Inferior parietal cortex (tissue), 1 donor: ENCODE measurements around the gene LHX5.

Source experiments
- DNase-seq: peaks from one replicate; pipeline ENCODE4 v3.0.0-alpha.2; 2016; ENCODE audit errors: extremely low spot score

The LHX5 gene

DNA sequence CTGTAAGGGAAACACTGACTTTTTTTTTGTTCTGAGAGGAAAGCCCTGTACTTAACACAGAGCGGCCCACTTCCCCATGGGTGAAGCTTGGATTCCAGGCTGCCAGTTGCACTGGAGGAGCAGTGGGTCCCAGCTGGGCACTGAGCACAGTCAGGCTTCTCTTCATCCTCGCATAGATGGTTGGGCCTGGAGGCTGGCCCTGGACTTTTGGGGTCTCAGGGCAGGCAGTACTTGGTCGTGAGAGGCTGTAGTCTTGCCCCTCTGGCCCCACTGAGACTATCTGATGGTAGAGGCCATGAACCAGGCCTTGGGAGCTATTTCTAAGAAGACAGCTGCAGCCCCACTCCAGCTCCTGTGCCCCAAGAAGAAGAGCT is 6.2 kb upstream of the LHX5 start:
- DNase-seq = no peak

DNA sequence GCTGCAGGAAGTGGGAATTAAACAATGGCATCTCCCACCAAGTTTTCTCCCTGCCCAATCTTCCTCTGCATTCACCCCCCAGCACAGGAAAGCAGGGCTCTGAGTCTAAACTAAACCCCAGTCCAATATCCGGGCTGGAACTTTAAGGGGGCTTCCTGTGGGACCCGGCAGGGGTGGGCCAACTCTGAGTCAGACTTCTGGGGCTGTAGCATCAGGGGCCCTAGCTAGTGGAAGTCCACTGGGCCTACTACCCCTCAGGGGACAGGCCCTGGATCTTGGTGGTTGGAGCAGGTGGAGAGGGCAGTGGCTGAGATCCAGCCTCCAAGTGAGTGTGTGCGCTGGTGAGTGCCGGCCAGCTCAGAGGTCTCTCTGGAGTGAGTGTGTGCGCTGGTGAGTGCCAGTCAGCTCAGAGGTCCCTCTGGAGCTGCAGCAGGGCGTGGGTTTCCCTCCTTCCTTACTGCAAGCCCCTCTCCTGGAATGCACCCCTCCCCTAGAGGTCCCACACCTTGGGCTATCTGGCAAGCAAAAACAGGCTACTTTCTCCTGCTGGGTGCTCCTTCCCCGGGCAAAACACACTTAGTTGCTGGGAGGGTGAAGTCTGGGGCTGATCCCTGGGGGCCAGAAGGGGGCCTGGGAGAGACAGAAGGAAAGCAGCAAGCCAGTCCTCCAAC is 5.6 kb upstream of the LHX5 start:
- no peak for DNase-seq

DNA sequence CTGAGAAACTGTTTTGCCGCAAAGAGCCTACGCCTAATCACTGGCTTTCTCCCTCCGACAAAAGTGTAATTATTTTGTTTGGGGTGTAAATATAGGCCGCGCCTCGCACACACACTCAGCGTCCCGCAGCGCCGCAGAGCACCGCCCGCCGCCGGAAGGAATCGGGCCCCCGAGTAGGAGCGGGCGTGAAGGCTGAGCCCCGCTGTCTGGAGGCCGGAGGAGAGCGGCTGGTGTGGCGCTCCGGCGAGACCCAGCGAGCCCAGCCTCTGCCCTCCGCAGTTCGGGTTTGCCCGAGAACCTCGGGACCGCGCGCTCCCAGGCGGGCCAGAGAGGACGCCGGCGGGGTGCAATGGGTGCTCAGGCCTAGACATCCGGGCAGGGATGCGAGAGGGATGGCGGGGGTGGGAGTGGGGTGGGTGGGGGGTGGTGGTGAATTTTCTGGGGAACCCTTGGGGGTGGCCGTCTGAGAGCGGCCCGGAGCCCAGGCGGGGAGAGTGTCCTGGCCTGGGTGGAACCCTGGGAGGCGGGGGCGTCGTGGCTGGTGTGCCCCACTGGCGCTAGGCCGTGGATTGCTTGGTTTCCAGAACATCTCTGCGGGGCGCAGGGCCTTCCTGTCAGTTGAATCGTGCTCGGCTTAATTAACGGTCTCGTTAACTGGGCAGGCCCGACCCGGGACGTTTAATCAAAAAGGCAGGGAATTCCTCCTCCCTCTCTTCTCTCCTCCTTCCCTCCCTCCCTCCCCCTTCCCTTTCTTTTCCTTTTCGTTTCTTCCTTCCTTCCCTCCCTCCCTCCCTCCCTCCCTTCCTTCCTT is 4.7 kb upstream of the LHX5 start:
- DNase-seq = no peak

DNA sequence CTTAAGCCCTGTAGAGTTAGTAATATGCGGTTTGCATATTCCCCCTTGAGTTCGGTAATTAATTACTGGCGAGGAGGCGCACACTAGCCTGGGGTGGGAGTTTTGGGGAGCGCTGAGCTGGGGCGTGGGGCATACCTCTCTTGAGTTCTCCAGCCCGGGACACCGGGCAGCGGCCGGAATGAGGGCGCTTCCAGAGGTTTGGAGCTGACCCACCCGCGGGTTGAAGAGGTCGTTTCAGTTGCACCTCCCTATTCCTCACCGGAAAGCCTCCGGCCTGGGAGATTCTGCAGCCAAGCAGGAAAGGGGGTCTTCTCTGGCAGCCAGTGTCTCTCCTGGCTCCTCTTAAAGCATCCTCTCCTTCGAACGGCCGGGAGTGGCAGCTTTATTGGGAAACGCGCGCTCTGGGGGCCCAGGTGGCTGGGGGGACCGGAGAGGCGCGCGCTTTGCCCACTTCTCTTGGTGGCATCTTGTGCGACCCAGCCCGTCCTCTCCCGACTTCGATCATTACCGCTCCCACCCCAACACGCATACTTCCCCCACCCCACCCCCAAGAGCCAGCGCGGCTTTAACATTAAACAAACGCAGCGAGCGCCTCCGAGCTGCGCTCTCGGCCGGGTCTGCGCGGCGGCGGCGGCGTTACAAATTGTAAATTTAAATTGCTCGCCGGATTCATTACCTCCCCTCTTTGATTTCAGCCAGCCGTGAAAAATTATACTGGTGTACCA is 3.9 kb upstream of the LHX5 start:
- no peak for DNase-seq

DNA sequence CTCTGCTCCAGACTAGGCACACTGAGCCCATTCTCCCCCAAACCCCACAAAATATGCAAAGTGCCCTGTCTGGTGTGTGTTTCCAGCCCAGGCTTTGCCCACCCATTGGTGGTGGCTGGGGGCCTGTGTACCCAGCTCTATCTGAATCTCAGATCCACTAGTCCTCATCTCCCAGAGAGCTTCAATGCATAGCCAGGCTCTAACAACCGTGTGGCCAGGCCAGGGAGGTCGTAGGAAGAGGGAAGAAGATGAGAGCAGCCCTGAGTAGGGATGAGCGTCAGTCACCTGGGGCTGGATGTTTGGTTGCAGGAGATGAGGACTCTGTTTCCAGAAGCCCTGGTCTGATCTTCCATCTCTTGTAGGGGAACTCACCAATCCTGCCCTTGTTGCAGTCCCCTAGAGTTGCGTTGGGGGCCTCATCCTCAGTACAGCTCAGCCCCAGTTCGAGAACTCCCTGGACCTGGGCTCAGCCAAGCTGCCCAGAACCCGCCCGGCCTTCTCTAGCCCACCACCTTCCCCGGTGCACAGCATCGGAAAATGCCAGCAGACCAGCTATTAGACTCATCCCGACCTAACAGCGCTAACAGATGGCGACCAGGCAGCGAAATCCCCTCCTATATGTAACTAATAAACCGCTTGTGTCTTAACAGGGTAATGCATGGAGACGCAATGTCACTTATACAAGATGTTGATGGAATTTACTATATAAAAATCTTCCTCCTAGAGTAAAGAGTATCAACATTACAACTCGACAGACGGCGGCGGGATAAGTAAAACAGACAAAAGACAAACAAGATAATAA is 3.2 kb upstream of the LHX5 start:
- no peak for DNase-seq

DNA sequence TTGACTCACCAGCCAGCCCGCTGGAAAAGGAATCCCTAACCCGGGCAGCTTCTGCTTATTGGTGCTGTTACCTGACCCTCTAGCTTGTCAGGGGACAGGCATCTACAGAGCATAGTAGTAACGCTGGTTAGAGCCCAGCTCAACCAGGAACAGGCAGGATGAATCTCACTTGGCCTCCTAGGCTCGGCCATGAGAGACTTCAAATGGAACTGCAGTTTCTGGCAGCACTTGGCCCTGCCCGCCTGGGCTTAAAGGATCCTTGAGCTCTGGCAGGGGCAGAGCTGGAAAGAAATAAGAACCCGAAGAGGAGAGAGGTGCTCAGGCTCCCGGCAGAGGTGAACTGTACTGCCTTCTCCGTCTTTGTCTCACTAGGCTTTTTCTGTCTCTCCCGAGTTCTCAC is 2.3 kb upstream of the LHX5 start:
- DNase-seq = no peak

DNA sequence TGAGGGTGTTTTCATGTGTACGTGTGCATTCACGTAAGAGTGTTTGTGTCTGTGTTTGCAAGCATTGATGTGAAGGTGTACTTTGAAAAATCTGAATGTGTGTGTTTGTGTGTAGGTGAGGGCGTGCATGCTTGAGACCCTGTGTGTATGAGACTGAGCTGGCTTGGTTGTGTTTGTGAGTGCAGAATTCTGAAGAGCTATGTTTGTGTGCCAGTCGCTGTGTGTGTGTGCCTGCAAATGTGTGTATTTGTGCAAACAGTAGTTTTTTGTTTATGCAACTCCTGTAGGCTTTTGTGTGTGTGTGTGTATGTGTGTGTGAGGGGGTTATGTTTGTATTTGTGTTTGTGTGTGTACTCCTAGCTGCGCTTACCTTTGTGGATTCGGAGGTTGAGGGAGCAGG is 1.7 kb upstream of the LHX5 start:
- no peak for DNase-seq

DNA sequence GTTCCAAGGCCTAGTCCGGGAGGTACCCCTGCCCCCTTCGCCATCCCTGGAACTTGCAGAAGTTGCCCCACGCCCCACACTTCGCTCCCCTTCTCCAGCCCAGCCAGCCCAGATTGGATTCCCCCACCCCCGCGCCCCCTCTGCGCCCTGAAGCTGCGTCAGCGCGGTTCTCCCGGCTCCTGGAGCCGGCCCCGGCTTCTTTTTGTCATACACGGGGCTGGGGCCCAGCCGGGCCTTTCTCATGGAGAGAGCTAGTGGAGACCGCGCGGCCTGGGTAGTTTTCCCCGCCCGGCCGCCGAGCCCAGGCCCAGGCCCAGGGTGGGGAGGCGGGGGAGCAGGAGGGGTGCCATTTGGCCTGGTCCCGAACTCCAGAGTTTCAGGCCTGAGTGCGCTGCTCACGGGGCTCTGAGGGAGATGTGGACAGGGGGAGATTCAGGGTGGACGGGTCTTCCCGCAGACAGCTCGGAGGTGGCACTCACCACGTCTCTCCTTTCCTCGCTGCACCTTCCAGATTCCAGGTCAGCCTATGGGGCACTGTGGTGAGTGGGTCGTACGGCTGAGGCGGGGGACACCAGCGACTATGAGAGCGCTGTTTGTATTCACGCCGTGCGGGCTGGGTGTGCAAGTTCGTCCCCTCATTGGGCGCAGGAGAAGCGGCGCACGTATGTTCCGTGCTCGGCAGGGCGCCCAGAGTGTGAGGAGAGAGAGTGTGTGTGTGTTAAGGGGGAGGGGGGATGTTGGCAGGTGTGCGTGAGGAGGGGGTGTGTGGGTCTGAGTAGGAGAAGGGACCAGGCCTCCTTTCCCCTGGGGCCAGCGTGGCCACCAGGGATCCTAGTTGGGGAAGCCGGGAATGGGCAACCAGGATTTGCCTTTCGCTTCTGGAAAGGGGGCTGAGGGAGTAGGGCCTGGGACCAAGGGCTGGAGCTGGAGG is 785 bp upstream of the LHX5 start:
- DNase-seq = no peak

DNA sequence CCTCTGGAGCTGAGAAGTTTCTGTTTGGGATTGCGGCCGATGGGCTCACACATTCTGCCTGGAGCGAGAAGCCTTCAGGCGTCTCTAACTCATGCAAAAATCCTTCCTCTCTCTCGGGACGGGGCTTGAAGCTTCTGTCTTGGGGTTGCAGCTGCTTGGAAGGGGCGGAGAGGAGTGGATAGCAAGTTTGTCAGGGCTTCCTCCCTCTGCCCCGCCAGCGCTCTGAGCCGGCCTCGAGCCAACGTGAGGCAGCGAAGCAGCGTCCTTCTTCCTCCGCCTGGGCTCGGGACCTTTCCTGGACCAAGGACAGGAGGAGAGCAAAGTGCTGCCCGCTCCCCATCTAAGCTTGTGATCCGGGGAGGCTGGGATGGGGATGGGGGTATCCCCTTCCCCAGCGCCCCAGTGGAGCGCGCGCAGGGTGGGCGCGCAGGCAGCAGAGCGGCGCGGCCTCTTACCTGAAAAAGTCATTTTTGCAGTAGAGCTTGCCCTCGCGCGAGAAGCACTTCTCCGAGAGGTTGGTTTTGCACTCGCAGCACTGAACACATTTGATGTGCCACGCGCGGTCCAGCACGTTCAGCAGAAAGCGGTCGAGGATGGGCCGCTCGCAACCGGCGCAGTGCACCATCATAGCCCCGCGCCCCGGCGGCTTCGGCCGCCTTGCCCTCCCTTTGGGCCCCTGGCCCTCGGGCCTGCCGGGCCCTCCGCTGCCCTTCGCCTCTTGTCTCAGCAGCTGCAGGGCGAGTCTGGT is 626 bp downstream of the LHX5 start:
- DNase-seq = no peak

DNA sequence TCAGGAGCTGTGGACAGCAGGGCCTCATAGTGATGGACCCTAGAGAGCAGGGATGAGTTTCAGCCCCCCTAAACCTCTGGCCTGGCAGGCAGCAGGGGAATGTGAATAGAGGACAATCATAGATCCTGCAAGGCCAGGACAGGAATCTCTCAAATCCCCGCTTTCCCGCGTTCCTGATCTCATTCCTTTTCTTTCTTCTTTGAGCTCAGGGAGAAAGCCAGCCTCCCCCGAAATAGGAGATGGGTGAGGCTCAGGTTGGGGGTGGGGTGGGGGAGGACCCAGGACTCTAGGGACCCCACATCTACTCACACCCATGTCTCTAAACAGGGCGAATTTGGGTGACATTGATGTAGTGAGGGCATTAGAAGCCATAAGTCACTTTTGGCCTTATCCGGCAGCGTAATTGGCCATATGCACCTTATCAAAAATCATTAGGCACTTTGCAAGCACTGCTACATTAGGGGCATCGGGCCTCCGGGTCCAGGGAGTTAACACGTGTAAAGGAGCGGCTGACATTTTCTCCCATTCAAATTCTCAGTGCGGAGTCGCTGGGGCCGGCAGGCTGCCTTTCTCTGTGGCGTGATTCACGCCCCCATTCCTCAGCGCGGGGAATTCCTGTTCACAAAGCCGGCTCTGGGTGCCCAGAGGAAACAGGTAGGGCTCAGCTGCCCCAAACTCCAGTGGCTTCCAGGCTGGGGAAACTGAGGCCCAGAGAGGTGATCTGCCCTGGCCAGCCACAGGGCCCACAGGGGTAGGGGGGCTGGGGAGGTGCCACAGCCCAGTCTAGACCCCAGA is 1.5 kb downstream of the LHX5 start:
- DNase-seq = no peak

DNA sequence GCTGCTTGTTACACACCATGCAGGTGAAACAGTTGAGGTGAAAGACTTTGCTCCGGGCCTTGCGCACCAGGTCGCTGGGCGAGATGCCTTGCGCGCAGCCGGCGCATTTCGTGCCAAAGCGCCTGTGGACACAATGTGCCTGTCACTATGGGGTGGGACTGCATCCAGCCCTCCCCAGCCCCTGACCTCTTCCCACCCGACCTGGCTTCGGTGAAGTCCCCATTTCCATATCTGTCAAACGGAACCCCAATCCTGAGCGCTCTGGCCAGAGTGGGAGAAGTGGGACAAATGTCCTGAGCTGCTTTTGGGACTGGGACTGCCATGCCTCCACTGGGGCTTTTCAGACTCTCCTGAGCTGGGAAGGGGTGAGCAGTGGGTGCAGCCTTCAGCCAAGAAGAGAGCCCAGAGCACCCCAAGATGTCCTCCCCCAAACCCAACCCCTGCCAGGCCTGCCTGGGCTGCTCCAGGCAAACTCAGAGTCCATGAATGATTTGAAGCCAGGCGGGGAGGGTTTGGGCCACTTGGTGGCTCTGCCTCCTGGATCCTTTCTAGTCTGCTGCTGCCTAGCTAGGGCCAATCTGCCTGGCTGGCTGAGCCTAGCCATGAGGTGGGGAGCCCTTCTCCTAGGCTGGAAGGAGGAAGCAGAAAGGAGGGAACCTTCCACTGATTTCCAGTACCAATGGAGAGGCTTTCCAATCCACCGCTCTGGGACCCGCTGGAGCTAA is 2.3 kb downstream of the LHX5 start:
- no peak for DNase-seq

DNA sequence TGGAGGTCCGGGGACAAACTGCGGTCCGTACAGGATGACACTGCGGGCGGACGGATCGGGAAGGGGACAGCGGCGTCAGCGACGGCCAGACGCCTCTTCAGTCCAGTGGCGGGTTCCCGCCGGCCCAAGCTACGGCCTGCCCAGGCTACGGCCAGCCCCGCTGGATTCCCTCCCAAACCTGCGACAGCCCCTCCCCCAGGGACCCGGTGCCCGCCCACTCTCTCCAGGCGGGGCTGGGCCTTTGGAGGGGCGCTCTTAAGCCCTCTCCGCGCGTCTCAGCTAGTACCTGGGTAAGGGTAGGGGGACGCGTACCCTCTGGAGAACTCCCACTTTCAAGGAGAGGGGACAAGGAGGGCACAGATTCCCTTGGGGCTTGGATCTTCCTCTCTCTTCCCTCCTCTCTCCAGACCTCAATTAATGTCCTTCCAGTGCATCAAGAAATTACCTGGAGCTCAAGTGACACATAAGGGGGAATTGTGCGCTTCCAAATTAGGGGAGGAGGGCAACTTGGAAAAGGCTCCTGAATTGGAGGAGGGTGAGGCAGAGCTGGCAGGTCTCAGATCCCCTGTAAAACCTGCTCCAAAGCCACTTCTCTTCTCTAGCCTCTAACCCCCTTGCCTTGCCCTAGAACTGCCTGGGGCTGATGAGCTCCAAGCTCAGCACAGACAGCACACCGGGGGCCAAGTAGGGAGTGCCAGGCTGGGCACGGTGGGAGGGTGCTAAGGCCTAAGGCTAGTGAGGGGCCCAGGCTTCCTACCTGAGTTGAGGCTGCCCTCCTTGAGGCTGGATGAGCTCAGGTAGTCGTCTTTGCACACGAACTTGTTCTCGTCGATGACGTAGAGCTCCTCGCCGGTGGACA is 3.1 kb downstream of the LHX5 start:
- no peak for DNase-seq

DNA sequence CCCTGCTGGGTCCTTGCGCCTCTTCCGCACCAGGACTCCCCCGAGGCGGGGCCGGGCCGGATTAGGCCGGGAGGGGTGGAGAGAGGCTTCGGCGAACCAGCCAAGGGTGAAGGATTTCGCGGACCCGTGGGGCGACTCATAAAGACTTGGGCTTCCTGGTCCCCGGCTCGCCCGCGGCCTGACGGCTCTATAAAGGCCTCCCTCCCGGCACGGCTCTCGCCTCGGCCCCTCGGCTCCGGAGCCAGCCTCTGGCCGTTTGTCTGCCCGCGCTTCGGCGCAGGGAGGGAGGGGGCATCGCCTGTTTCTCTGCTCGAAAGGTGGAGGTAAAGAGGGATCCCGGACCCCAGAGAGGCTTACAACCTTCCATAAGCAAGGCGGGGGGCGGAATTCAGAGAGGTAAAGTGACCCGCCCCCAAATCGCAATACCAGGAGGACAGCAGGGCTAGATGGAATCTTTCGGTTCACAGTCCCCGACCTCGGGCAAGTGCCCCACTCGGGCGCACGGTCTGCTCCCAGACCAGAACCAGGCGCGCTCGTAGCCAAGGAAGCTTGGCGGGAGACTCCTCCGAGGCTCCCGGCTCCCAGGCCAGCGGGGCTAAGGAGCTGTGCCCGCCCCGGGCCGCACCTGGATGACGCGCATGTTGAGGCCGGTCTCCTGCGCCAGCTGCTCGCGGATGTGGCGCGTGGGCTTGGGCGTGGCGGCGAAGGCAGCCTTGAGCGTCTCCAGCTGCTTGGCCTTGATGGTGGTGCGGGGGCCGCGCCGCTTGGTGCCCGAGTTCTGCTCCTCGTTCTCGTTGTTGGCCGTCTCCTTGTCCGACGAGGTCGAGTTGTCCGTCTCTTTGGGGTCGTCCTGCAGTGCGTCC is 3.9 kb downstream of the LHX5 start:
- no peak for DNase-seq

DNA sequence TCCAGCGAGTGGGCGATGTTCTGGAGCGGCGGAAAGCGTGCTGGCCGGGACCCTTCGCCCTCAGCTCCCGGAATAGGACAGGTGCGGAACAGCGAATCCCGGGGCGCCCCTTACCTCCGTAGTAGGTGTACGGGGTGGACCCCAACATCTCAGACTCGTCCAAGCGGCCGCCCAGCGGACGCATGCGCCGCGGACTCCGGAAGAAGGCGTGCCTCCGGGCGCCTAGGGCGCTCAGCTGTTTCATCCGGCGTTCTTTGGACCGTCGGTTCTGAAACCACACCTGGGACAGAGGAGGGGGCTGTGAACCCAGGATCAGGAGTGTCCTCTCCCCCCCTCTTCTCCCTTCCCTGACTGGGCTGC is 4.5 kb downstream of the LHX5 start:
- no peak for DNase-seq

DNA sequence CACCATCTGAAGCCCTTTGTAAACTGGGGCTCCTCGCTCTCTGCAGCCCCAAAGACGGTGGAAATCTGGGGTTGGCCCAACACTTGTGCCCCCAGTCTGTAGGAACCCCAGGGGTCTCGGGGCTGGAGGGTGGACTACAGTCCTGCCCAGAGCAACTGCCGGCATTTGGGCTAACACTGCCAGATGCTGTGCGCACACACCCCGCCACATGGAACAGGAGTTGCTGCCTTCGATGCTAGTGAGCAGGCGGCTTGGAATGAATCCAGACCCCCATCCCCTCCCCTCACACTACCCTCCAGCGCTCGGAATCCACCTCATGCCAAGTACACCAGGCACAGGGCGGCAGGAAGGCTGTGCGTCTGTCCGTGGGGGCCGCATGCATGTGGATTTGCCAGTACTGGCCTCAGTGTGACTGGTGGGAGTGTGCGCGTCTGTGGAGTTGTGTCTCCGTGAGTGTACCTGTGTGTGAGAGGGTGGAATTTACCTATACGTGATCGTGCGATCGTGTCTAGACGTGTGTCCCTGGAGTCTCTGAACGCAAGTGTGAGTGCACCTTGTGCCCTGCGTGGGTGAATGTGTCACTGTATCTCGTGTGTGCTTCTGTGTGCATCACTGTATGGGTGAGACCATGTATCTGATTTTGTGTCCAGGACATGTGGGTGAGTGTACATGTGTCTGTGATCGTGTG is 5.1 kb downstream of the LHX5 start:
- no peak for DNase-seq

DNA sequence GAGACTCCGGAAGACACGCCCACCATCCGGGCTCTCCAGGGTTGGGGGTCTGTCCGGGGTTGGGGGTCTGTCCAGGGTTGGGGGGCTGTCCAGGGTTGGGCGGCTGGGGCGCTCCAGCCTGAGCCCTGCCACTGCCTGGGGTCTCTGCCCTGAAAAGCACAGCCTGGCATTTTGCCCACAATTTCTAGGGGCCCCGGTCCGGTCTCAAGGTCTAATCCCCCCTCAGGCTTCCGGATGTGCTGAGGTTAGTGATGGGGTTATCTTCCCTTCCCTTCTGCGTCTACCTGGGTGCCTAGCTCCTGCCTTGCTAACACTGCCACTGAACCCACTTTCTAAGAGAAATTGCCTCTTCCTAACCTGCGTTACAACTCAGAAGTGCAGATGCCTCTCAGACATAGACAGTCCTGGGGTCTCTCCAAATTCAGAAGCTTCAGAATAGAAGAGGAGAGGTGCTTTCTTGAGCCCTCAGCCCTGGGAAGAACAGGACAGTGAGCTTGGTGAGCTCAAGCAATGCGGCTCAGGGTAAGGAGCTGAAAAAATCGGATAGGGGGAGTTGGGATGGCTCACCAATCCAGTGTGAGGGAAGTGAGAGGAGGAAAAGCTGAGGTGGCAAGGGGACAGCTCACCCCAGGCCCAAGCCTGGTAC is 5.7 kb downstream of the LHX5 start:
- DNase-seq = no peak
